GM21423 (cell line): ENCODE results near the gene ANKS1B.
"Not testable (repeated sequence)": the region's sequence is repeated elsewhere in the genome, so short reads cannot be mapped to it uniquely, and the experiment has no call there.

ENCODE experiments used
- ATAC-seq: cut with Tn5 transposase; IDR thresholded peaks from one replicate; pipeline ENCODE4 v1.9.1; 2021; ENCODE audit warnings: mild to moderate bottlenecking, moderate library complexity; ENCODE audit not compliant: unreplicated experiment

The ANKS1B gene

GRCh38 chr12:99879439-99879838 lies 105.3 kb downstream of the ANKS1B start:
- ATAC-seq: no peak

GRCh38 chr12:99875081-99875480 lies 109.7 kb downstream of the ANKS1B start:
- no peak for ATAC-seq

GRCh38 chr12:99870085-99870484 lies 114.7 kb downstream of the ANKS1B start:
- ATAC-seq: no peak

GRCh38 chr12:99861731-99862130 lies 123.0 kb downstream of the ANKS1B start:
- ATAC-seq: no peak

GRCh38 chr12:99859126-99859525 lies 125.6 kb downstream of the ANKS1B start:
- no peak for ATAC-seq

GRCh38 chr12:99852666-99853065 lies 132.1 kb downstream of the ANKS1B start:
- ATAC-seq: no peak

GRCh38 chr12:99847936-99848335 lies 136.8 kb downstream of the ANKS1B start:
- ATAC-seq: no peak

GRCh38 chr12:99834710-99835109 lies 150.0 kb downstream of the ANKS1B start:
- no peak for ATAC-seq

- no peak for ATAC-seq
Observed at GRCh38 chr12:99833397-99833796, 151.3 kb downstream of the ANKS1B start.

- no peak for ATAC-seq
Observed at GRCh38 chr12:99824900-99825542, 159.7 kb downstream of the ANKS1B start.

GRCh38 chr12:99822273-99822672 lies 162.5 kb downstream of the ANKS1B start:
- ATAC-seq: no peak

- no peak for ATAC-seq
Observed at GRCh38 chr12:99810718-99811593, 173.8 kb downstream of the ANKS1B start.

GRCh38 chr12:99809909-99810308 lies 174.8 kb downstream of the ANKS1B start:
- no peak for ATAC-seq

- no peak for ATAC-seq
Observed at GRCh38 chr12:99806304-99806703, 178.4 kb downstream of the ANKS1B start.

- no peak for ATAC-seq
Observed at GRCh38 chr12:99804715-99805114, 180.0 kb downstream of the ANKS1B start.

GRCh38 chr12:99800605-99801004 lies 184.1 kb downstream of the ANKS1B start:
- no peak for ATAC-seq

- not testable (repeated sequence) for ATAC-seq
Observed at GRCh38 chr12:99797931-99798330, 186.8 kb downstream of the ANKS1B start.

GRCh38 chr12:99783421-99783820 lies 201.3 kb downstream of the ANKS1B start:
- ATAC-seq: no peak

GRCh38 chr12:99772274-99772673 lies 212.5 kb downstream of the ANKS1B start:
- ATAC-seq: no peak

- no peak for ATAC-seq
Observed at GRCh38 chr12:99771659-99772058, 213.1 kb downstream of the ANKS1B start.

GRCh38 chr12:99769396-99769980 lies 215.2 kb downstream of the ANKS1B start:
- no peak for ATAC-seq

GRCh38 chr12:99768758-99769157 lies 216.0 kb downstream of the ANKS1B start:
- ATAC-seq: no peak
